ENCODE data around the gene TNFRSF18. TPM values are rescaled to one million over a fixed set of nuclear protein-coding genes. Genes with fewer than 3 reads are reported as not detected.
A peak's percentile ranks its signal among the peaks of the same experiment; 100 is the strongest.

Gene TNFRSF18
- total RNA-seq, 2 experiments from 2014 or later = 126 to 135 TPM

DNA sequence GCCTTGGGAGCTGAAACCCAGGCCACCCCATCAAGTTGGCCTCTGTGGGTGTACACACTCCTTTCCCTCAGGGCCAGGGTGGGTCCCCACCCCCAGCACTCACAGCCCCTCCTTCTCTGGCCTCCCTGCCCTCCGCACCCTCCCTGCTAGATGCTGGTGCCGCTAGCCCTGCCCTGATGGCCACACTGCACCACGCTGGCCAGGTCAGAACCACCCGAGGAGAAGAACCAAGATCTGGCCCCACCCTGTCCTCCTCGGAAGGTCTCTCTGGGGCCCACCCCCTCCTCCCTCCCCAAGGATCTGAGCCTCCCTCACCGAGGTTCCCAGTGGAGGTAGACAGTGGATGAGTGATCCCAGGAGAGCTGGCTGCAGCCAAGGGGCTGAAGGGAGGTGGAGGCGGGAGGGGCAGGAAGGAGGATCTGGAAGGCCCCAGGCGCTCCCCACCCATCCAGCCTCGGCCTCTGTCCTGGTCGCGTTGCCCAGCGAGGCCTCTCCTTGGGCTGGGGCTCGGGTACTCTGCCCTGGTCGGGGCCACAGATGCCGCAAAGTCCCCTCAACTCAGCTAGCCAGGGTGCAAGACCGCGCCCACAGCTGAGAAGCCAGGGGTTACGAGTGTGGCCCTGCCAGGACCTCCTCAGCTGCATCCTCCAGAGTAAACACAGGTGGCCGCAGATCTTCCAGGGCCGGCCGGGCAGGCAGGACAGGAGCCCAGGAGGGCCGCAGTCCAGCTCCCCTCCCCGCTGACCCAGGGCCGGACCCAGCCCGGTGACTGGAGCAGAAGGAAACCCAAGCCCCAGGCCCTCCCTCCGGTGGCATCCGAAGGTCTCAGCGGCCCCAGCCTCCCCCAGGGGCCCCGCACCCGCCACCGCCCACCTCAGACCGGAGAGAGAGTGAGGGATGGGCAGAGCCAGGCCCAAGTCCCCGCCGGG, 30.8 kb upstream of the TNFRSF18 start:
- TF ChIP-seq, protein P1, sequence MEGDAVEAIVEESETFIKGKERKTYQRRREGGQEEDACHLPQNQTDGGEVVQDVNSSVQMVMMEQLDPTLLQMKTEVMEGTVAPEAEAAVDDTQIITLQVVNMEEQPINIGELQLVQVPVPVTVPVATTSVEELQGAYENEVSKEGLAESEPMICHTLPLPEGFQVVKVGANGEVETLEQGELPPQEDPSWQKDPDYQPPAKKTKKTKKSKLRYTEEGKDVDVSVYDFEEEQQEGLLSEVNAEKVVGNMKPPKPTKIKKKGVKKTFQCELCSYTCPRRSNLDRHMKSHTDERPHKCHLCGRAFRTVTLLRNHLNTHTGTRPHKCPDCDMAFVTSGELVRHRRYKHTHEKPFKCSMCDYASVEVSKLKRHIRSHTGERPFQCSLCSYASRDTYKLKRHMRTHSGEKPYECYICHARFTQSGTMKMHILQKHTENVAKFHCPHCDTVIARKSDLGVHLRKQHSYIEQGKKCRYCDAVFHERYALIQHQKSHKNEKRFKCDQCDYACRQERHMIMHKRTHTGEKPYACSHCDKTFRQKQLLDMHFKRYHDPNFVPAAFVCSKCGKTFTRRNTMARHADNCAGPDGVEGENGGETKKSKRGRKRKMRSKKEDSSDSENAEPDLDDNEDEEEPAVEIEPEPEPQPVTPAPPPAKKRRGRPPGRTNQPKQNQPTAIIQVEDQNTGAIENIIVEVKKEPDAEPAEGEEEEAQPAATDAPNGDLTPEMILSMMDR (IDR thresholded peaks at IDR 0.05) = no peak
- DNase-seq = no peak
- intact Hi-C loops (cut with micrococcal nuclease) = no loop called here
- Mint-ChIP-seq H3K4me3 (no peak overlapping the region), H3K27me3 (no peaks in the 10 kb centered on the region), H3K9me3 (no peaks in the 10 kb centered on the region), H3K36me3 (ENCODE audit: low read depth) (peaks cover 12% of the 10 kb centered on the region), H3K4me1 (ENCODE audit: low read depth) (peaks cover 14% of the 10 kb centered on the region), H3K27ac (no peak overlapping the region)
- no peak for ATAC-seq
- ChIA-PET CTCF (interaction anchor here (1.0 to 1.3 kb wide), 2 partner anchors 14 to 115 kb away, joined by 3 to 4 read pairs; no protein-coding TSS in a partner anchor), POLR2A (interaction anchor here (0.5 to 0.7 kb wide), 2 partner anchors 13 to 24 kb away, joined by 3 read pairs; partner anchors contain the start of gene TNFRSF4)

DNA sequence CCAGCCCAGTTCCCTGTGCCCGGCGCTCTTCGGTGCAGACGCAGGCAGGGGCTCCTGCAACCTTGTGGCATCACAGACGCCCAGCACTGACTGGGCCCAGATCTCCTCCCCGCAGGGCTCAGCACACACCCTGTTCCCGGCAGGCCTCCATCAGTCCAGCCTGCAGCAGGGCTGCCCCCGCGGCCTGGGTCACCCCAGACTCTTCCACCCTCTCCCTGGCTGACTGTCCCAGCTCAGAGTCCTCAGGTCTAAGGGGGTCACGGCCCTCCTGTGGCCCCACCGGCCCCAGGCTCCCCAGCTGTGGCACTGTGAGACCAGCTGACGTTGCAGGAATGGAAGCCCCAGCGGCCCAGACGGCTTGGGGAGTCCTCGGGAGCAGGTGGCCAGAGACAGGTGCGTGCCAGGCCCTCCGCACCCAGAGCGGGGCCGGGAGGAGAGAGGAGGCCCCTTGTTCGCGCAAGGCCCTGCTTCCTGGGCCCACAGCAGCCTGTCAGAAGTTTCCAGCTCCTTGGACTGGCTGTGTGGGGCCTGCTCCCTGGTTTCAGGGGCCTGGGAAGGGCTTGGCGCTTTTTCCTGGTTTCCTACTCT, 29.9 kb upstream of the TNFRSF18 start:
- H3K36me3 Mint-ChIP-seq (ENCODE audit: low read depth) = peaks cover 12% of the 10 kb centered on the region
- peaks cover 14% of the 10 kb centered on the region for H3K4me1 Mint-ChIP-seq (ENCODE audit: low read depth)
- CTCF ChIA-PET = interaction anchor here (1.0 to 1.3 kb wide), 2 partner anchors 15 to 114 kb away, joined by 3 to 4 read pairs; no protein-coding TSS in a partner anchor
- TF ChIP-seq, protein P1 (IDR thresholded peaks at IDR 0.05) = no peak
- intact Hi-C loops (cut with micrococcal nuclease) = no loop called here
- no peaks in the 10 kb centered on the region for H3K9me3 Mint-ChIP-seq
- H3K4me3 Mint-ChIP-seq = no peak overlapping the region
- DNase-seq (no peak), ATAC-seq (no peak)
- no peak overlapping the region for H3K27ac Mint-ChIP-seq
- POLR2A ChIA-PET = interaction anchor here (0.5 to 0.7 kb wide), 4 partner anchors 12 to 119 kb away, joined by 3 read pairs; partner anchors contain the start of gene TNFRSF4
- no peaks in the 10 kb centered on the region for H3K27me3 Mint-ChIP-seq

DNA sequence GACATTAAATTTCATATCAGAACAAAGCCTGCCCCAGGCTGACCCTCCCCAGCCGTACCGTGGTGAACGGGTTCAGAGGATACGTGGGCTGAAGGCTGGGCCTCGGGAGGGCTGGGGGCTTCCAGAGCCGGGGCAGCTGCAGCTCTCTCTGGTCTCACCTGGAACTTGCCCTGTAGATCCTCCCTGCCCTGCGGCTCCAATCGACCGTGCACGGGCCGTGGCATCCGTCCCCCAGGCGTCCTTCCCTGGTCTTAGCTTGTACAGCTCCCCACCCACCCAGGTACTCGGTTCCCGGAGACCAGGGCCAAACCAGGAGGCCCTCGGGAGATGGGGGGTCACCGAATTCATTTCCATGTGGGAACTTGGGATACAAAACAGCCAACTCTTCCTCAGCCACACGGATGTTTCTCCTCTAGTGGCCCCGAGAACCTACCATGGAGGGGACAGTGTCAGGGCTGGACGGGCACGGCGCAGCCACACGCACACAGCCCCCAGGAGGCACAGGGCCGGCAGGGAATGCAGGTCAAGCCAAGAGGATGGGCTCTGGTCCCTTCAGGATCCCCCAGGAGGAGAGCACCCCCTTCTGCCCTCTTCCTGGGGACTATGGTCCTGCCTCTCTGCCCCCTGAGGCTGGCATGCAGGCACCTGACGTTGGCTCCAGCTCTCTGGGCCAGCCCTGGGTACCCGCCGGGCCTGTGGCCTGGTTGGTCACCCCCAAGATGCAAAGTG, 28.8 kb upstream of the TNFRSF18 start:
- intact Hi-C loops (cut with micrococcal nuclease) = no loop called here
- Mint-ChIP-seq H3K36me3 (ENCODE audit: low read depth) (peaks cover 17% of the 10 kb centered on the region), H3K27ac (no peak overlapping the region), H3K27me3 (no peaks in the 10 kb centered on the region), H3K4me1 (ENCODE audit: low read depth) (peaks cover 20% of the 10 kb centered on the region), H3K9me3 (no peaks in the 10 kb centered on the region), H3K4me3 (no peak overlapping the region)
- TF ChIP-seq, protein P1 (IDR thresholded peaks at IDR 0.05) = no peak
- ATAC-seq (no peak), DNase-seq (no peak)
- ChIA-PET POLR2A (interaction anchor here (0.9 to 1.7 kb wide), 4 partner anchors 15 to 110 kb away, joined by 3 to 5 read pairs (median 4); no protein-coding TSS in a partner anchor), CTCF (interaction anchor here (1.0 kb wide), 1 partner anchor 113 kb away, joined by 3 read pairs; no protein-coding TSS in a partner anchor)

DNA sequence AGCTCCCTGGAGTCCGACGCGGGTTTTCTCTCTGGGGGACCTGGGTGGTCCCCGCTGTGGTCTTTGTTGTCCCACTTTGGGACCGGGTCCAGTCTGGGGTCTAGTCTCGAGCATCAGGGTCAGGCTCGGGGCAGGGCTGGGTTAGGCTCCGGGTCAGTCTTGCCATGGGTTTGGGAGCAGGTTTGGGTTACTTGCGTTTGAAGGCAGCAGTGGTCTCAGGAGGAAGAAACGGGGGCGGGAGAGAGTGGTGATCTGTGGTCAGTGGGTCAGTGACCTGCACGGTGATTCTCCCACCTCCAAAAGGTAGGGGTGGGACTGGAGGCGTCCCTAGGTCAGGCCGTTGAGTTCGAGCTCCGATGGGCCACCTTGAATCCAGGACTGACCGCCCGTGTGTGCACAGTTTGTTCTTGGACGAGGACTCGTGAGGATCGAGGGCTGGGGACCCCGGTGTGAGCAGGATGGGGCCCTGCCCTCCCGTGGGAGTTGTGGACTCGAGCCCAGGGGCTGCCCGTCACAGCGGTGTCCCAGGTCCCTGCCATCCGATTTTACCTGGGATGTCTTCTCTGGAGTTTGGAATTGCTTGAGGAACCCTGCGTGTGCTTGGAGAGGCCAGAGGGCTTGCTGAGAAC, 27.9 kb upstream of the TNFRSF18 start:
- Mint-ChIP-seq H3K36me3 (ENCODE audit: low read depth) (peaks cover 26% of the 10 kb centered on the region), H3K27me3 (no peaks in the 10 kb centered on the region), H3K4me1 (ENCODE audit: low read depth) (peaks cover 29% of the 10 kb centered on the region), H3K4me3 (peak overlapping the region; percentile 73), H3K27ac (peak overlapping the region; percentile 34), H3K9me3 (no peaks in the 10 kb centered on the region)
- TF ChIP-seq, protein P1 (IDR thresholded peaks at IDR 0.05) = no peak
- POLR2A ChIA-PET = interaction anchor here (0.9 to 1.7 kb wide), 5 partner anchors 16 to 110 kb away, joined by 3 to 5 read pairs (median 4); no protein-coding TSS in a partner anchor
- DNase-seq = no peak
- CTCF ChIA-PET = no interaction called here
- intact Hi-C loops (cut with micrococcal nuclease) = no loop called here
- no peak for ATAC-seq

Data from activated CD8-positive, alpha-beta T cell treated with anti-CD3 and anti-CD28 coated beads for 36 hours (primary cell).